ENCODE measurements around the gene PKNOX1.
"Not testable (repeated sequence)": the region's sequence is repeated elsewhere in the genome, so short reads cannot be mapped to it uniquely, and the experiment has no call there.

PKNOX1 gene

DNA sequence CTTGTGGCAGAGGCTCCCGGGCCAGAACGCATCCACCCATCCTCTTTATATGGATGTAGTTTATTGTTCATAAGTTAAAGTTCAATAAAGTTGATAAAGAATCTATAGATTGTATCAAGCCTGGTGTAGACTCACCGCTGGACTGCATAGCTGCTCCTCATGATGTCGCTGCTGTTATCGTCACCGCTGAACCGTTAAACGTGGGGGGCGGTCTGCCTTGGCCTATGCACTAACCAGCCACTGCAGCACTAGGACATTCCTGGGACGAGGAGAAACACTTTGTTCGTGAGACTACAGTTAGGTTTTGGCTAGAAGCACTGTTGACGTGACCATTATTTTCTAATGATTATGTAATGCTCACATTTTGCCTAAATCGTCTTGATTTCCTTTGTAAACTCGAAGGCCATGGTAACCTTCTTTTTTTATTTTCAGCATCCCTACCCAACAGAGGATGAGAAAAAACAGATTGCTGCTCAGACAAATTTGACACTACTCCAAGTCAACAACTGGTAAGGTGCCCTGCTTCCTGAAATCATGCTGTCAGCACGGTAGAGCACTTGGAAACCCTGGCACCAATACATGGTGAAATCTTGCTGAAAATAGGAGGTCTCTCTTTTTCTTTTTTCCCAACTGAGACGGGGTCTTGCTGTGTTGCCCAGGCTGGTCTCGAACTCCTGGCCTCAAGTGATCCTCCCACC, 50.2 kb downstream of the PKNOX1 start:
- Histone ChIP-seq H3K9me3 (ENCODE audit: insufficient read depth, low read depth, low read length) (no peaks in the 10 kb centered on the region), H3K9ac (ENCODE audit: low read depth, low read length) (no peak overlapping the region), H3K27me3 (ENCODE audit: insufficient read depth, low read length) (no peaks in the 10 kb centered on the region), H3K4me3 (ENCODE audit: low read length) (no peak overlapping the region), H3K27ac (ENCODE audit: low read depth, low read length) (no peak overlapping the region), H3K4me1 (ENCODE audit: insufficient read depth, low read length) (peaks cover 7% of the 10 kb centered on the region; the same call in 1 of the 2 replicates), H3K36me3 (ENCODE audit: insufficient read depth, low read length) (peaks cover 70% of the 10 kb centered on the region)
- WGBS, result 94% methylated on average over 15 of the region's 17 CpGs

DNA sequence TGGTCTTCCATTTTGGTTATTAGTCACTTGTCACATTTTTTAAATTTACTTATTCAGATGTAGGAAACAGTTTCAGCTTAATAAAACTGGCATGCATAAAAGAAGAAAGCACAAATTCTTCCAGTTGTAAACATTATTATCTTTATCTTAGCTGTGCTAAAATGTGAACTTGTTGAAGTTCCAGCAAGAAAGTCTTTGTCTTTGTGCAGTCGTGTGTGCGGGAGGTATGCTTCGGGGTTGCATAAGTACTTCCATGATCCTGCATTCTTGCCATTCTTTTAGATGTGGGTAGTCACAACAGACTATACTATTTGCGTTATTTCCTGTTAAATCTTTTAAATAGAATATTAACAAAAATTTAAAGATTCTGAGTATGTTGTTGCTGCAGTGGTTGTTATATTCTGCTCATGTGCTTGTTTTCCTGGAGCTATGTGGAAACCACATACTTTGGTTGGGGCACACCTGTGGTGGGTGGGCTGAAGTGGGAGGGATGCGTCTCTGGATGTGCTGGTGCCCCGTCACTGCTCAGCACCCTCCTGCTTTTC, 51.3 kb downstream of the PKNOX1 start:
- H3K4me3 ChIP-seq (ENCODE audit: low read length), result no peak overlapping the region
- H3K9me3 ChIP-seq (ENCODE audit: insufficient read depth, low read depth, low read length), result no peaks in the 10 kb centered on the region
- no peak overlapping the region for H3K9ac ChIP-seq (ENCODE audit: low read depth, low read length)
- no peak overlapping the region; the same call in 1 of the 2 replicates for H3K27ac ChIP-seq (ENCODE audit: low read depth, low read length)
- H3K27me3 ChIP-seq (ENCODE audit: insufficient read depth, low read length), result no peaks in the 10 kb centered on the region
- peaks cover 7% of the 10 kb centered on the region; the same call in 1 of the 2 replicates for H3K4me1 ChIP-seq (ENCODE audit: insufficient read depth, low read length)
- 91% methylated on average over 5 of the region's 6 CpGs for WGBS
- H3K36me3 ChIP-seq (ENCODE audit: insufficient read depth, low read length), result peaks cover 71% of the 10 kb centered on the region

DNA sequence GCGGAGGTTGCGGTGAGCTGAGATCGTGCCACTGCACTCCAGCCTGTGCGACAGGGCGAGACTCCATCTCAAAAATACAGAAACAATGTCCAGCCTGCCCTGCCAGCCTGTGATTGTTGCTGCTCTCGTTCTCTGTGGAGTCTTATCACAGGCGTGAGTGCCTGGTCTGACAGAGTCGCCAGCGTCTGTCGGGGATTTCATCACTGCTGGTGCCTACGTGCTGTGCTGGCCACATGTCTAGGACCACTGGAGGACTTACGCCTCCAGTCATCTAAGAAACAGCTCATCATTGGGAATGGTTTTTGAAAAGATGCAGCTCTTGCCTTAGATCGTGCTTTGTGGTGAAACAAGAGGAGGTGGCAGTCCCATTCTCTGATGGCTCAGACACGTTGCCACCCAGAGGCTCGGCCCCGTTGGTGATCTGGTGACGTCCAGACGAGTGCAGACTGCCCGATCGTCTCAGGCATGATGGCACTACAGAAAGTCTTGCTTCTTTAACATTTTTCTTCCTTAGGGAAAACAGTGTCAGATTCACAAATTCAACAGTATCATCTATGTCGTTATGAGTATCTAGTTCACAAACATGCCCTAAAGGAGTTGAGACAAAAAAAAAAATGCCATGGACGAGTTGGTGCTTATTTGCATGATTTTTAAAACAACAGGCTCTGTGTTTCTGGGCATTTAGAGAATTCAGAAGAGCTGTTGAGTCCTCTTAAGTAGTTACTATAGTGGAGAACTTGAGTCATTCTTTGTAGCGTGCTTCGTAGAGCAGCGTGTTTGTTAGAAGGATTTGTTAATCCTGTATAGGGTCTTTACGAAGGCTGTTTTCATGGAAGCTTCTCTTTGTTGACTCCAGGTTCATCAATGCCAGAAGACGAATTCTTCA, 53.7 kb downstream of the PKNOX1 start:
- H3K9ac ChIP-seq (ENCODE audit: low read depth, low read length), result no peak overlapping the region
- peaks cover 7% of the 10 kb centered on the region; the same call in 1 of the 2 replicates for H3K4me1 ChIP-seq (ENCODE audit: insufficient read depth, low read length)
- 92% methylated on average over 27 of the region's 27 CpGs for WGBS
- H3K9me3 ChIP-seq (ENCODE audit: insufficient read depth, low read depth, low read length), result no peaks in the 10 kb centered on the region
- peaks cover 70% of the 10 kb centered on the region for H3K36me3 ChIP-seq (ENCODE audit: insufficient read depth, low read length)
- H3K27ac ChIP-seq (ENCODE audit: low read depth, low read length), result no peak overlapping the region
- H3K4me3 ChIP-seq (ENCODE audit: low read length), result no peak overlapping the region
- no peaks in the 10 kb centered on the region for H3K27me3 ChIP-seq (ENCODE audit: insufficient read depth, low read length)

DNA sequence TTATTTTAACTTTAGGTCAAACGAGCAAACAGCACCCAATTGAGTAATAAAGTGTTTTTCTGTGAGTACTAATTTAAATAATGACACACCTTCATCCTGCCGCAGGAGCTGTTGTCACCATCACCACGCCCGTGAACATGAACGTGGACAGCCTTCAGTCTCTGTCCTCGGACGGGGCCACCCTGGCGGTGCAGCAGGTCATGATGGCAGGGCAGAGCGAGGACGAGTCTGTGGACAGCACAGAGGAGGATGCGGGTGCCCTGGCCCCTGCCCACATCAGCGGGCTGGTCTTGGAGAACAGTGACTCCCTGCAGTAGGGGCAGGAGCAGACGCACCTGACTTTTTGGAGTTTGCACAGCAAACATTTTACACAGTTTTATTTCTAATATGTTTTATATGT, 55.4 kb downstream of the PKNOX1 start:
- Histone ChIP-seq H3K27ac (ENCODE audit: low read depth, low read length) (no peak overlapping the region), H3K36me3 (ENCODE audit: insufficient read depth, low read length) (peaks cover 64% of the 10 kb centered on the region), H3K4me1 (ENCODE audit: insufficient read depth, low read length) (peaks cover 7% of the 10 kb centered on the region; the same call in 1 of the 2 replicates), H3K4me3 (ENCODE audit: low read length) (no peak overlapping the region), H3K9ac (ENCODE audit: low read depth, low read length) (no peak overlapping the region), H3K9me3 (ENCODE audit: insufficient read depth, low read depth, low read length) (no peaks in the 10 kb centered on the region), H3K27me3 (ENCODE audit: insufficient read depth, low read length) (no peaks in the 10 kb centered on the region)
- WGBS, result 96% methylated on average over 11 of the region's 13 CpGs

DNA sequence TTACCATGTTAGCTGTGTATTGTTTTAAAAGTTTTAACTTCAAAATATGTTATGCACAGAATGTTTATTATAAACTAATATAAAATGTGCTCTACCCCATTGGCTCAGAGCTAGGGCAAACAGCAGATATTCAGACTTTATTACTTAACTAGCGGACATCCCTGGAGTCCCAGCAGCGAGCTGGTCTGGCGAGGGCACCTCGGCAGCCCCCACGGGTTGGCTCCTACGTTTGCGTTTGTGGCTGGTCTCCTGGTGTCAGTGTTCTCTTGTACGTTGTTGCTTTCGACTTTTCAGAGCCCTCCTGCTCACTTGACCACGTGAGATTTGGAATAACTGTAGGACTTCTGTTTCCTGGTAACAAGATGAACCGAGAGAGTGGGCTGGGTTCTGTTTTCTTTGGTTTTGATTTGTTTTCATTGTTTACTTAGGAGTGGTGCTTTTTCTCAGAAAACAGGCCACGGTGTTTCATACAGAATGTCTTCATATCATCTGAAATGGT, 56.8 kb downstream of the PKNOX1 start:
- Histone ChIP-seq H3K27ac (ENCODE audit: low read depth, low read length) (no peak overlapping the region), H3K4me3 (ENCODE audit: low read length) (no peak overlapping the region), H3K4me1 (ENCODE audit: insufficient read depth, low read length) (no peaks in the 10 kb centered on the region), H3K9me3 (ENCODE audit: insufficient read depth, low read depth, low read length) (no peaks in the 10 kb centered on the region), H3K36me3 (ENCODE audit: insufficient read depth, low read length) (peaks cover 59% of the 10 kb centered on the region), H3K9ac (ENCODE audit: low read depth, low read length) (no peak overlapping the region), H3K27me3 (ENCODE audit: insufficient read depth, low read length) (no peaks in the 10 kb centered on the region)
- 96% methylated on average over 12 of the region's 12 CpGs for WGBS

DNA sequence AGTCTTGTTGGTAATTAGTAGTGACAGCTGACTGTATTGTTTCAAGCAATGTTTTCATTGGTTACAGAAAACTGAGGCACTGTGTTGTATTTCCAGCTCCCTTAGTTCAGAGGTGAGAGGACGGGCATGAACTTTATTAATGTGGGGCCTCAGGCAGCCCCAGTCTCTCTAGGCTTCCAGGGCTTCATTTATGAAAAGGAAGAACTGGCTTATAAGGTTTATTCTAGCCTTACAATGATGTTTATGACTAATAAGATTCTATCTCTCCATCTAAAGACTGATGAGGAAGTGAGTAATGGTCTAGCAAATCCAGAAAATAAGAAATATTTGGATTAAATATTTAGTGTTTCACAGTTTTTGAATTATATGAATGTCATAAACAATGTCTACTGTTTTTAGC, 59.7 kb downstream of the PKNOX1 start:
- no peak overlapping the region for H3K4me3 ChIP-seq (ENCODE audit: low read length)
- H3K9ac ChIP-seq (ENCODE audit: low read depth, low read length), result no peak overlapping the region
- no peaks in the 10 kb centered on the region for H3K9me3 ChIP-seq (ENCODE audit: insufficient read depth, low read depth, low read length)
- H3K27me3 ChIP-seq (ENCODE audit: insufficient read depth, low read length), result no peaks in the 10 kb centered on the region
- H3K36me3 ChIP-seq (ENCODE audit: insufficient read depth, low read length), result peaks cover 41% of the 10 kb centered on the region
- no peaks in the 10 kb centered on the region for H3K4me1 ChIP-seq (ENCODE audit: insufficient read depth, low read length)
- 91% methylated on average over 1 of the region's 1 CpG for WGBS
- no peak overlapping the region for H3K27ac ChIP-seq (ENCODE audit: low read depth, low read length)

DNA sequence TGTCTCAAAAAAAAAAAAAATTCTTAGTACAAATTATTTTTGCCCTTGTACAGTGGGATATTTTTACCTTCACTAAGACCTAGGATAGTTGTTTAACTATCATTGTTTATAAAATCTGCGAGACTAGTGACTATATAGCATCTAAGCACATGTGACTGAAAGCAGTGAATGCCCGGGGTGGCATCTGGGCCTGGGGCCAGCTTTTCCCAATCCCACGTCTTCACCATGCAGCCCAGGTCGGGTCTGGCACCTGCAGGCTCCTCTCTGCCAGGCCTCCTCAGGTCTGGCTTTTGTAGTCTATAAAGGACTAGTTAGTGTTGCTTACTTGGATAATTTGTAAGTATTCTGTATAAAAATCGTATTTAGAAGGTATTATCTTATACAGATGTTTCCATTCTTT, 60.5 kb downstream of the PKNOX1 start:
- Histone ChIP-seq H3K27ac (ENCODE audit: low read depth, low read length) (no peak overlapping the region), H3K9ac (ENCODE audit: low read depth, low read length) (no peak overlapping the region), H3K27me3 (ENCODE audit: insufficient read depth, low read length) (no peaks in the 10 kb centered on the region), H3K9me3 (ENCODE audit: insufficient read depth, low read depth, low read length) (no peaks in the 10 kb centered on the region), H3K4me1 (ENCODE audit: insufficient read depth, low read length) (no peaks in the 10 kb centered on the region), H3K36me3 (ENCODE audit: insufficient read depth, low read length) (peaks cover 35% of the 10 kb centered on the region), H3K4me3 (ENCODE audit: low read length) (no peak overlapping the region)
- 95% methylated on average over 4 of the region's 5 CpGs for WGBS

DNA sequence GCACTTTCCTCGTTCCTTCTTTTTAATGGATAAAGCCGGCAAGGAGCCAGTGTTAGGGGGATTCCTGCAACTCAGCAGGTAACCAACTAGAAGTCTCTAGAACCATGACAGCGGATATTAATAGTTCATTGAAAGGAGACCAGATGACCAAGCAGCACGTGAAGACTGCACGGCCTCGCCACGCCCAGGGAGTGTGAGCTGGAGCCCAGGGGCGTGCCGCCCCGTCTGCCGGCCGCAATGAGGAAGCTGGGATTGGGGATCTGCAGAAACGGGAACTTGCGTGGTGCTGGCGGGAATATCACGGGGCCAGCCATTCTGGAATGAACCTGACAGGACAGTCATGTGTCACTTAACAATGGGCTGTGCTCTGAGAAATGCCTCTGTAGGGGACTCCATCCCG, 62.5 kb downstream of the PKNOX1 start:
- not testable (repeated sequence) for H3K4me3 ChIP-seq (ENCODE audit: low read length); H3K27me3 ChIP-seq (ENCODE audit: insufficient read depth, low read length); H3K4me1 ChIP-seq (ENCODE audit: insufficient read depth, low read length); H3K9ac ChIP-seq (ENCODE audit: low read depth, low read length); H3K9me3 ChIP-seq (ENCODE audit: insufficient read depth, low read depth, low read length); H3K27ac ChIP-seq (ENCODE audit: low read depth, low read length)
- H3K36me3 ChIP-seq (ENCODE audit: insufficient read depth, low read length), result peaks cover 18% of the 10 kb centered on the region
- WGBS, result 99% methylated on average over 7 of the region's 17 CpGs

DNA sequence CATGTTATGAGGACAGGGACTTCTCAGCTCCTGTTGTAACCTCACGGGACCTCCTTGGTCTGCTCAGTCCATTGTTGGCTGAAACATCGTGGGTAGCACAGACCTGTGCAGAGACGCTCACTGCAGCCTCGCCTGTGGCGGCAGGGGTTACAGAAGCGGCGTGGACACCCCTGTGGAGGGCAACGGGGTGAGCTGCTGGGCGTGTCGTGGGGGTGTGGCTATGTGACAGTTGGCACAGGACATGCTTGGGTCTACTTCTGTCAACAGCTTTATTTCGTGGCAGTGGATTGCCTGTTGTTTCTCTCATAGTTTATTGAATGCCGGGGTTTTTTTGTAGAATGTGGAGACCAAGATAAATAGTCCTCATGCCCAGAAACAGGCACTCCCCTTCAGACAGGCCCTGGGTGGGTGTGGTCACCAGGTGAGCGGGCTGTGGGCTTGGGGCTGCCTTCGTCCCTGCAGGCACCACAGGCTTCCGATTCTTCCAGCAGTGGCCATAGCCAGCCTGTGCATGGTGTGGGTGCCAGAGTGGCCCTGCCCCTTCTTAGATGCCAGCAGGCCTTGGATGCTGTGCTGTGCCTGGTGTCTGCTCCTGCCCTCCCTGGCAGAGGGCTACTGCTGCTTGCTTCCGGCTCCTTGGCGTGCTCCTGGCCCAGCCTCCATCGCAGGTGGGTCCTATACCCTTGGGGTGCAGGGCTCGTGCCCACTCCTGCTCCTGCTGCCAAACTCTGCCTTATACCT, 63.7 kb downstream of the PKNOX1 start:
- H3K4me1 ChIP-seq (ENCODE audit: insufficient read depth, low read length); H3K9me3 ChIP-seq (ENCODE audit: insufficient read depth, low read depth, low read length); H3K27ac ChIP-seq (ENCODE audit: low read depth, low read length); H3K4me3 ChIP-seq (ENCODE audit: low read length); H3K27me3 ChIP-seq (ENCODE audit: insufficient read depth, low read length); H3K9ac ChIP-seq (ENCODE audit: low read depth, low read length): not testable (repeated sequence)
- H3K36me3 ChIP-seq (ENCODE audit: insufficient read depth, low read length), result peaks cover 12% of the 10 kb centered on the region
- WGBS, result 91% methylated on average over 19 of the region's 19 CpGs

DNA sequence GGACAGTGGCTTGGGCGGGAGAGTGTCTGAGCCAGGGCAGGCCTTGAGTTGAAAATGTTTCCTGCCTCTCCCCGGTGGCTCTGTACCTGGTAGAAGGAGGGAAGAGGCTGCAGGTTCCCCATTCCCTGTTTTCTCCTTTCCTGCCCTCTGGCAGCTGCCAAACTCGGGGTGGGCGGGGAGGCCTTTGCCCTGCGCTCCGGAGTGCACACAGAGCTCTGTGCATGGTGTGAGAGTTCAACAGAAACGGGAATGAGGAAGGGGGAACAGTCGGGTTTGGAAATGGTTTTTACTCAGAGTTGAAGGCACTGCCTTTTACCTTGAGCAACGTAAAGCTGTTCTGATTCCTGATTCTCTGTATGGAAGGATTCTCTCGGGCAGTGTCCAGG, 64.3 kb downstream of the PKNOX1 start:
- not testable (repeated sequence) for H3K27me3 ChIP-seq (ENCODE audit: insufficient read depth, low read length); H3K4me3 ChIP-seq (ENCODE audit: low read length); H3K9me3 ChIP-seq (ENCODE audit: insufficient read depth, low read depth, low read length); H3K4me1 ChIP-seq (ENCODE audit: insufficient read depth, low read length); H3K27ac ChIP-seq (ENCODE audit: low read depth, low read length); H3K9ac ChIP-seq (ENCODE audit: low read depth, low read length)
- whole genome bisulfite sequencing, result 93% methylated on average over 2 of the region's 10 CpGs
- peaks cover 12% of the 10 kb centered on the region for H3K36me3 ChIP-seq (ENCODE audit: insufficient read depth, low read length)

DNA sequence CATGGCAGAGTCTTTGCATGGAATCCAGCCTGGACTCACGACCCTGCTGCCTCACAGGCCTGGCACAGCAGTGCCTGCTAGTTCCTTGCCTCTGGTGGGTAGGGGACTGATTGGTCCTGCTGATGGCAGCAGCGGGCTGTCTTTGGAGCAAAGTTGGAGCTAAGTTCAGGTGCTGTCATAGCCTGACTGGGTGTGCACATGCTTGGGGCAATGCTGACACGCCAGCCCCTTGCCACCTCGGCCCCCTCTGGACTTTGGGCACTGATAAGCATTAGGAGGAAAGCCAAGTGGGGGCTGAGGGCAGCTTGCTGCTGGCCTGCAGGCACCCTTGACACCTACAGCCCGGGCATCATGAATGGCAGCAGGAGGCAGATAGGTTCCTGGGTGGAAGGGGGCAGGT, 67.8 kb downstream of the PKNOX1 start:
- H3K4me3 ChIP-seq (ENCODE audit: low read length); H3K36me3 ChIP-seq (ENCODE audit: insufficient read depth, low read length); H3K9ac ChIP-seq (ENCODE audit: low read depth, low read length); H3K9me3 ChIP-seq (ENCODE audit: insufficient read depth, low read depth, low read length); H3K27ac ChIP-seq (ENCODE audit: low read depth, low read length); H3K27me3 ChIP-seq (ENCODE audit: insufficient read depth, low read length); H3K4me1 ChIP-seq (ENCODE audit: insufficient read depth, low read length): not testable (repeated sequence)
- 86% methylated on average over 4 of the region's 5 CpGs for WGBS

Measured in HUES64 (cell line).